ENCODE measurements around the gene C9orf50.

The C9orf50 gene

DNA sequence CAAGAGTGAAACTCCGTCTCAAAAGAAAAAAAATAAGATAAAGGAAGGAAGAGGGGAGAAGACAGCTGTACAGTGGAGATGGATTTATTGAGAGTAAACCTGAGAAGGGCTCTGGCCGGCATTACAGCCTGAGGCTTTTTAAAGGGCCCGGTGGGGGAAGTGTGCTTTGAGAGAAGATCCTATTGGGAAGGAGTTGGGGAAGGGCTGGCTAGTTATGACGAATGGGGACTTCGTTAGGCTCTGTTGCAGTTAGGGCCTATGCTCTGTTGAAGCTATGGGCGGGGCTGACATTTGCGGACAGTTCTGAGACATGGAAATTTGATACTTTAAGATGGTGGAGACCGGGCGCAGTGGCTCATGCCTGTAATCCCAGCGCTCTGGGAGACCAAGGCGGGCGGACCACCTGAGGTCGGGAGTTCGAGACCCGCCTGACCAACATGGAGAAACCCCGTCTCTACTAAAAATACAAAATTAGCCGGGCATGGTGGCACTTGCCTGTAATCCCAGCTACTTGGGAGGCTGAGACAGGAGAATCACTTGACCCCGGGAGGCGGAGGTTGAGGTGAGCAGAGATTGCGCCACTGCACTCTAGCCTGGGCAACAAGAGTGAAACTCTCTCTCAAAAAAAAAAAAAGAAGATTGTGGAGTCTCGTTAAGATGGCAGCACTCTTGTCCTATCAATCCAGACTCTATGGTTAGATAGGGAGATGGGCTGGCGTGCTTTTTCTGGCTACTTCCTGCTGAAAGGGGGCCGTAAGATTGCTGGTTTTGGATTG, 33.2 kb downstream of the C9orf50 start:
- DNase-seq, result peak; percentile 52

DNA sequence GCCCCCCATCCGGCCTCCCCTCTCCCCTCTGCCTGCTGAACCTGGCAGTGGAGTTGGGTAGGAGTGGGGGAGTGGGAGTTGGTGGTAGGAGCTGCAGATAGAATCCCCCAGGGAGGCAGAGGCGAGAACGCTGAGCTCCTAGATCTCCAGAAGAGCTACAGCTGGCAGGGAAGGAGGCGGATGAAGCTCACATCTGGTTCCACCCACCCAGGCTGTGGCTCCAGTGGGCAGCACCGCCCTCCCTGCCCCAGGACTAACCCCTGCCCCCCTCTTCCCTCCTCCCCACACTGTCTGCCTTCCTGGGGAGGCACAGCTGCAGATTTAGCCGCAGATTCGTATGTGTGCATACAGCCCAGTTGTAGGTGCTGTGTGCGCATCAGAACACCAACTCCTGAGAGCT, 34.2 kb downstream of the C9orf50 start:
- DNase-seq, result peak; percentile 78

DNA sequence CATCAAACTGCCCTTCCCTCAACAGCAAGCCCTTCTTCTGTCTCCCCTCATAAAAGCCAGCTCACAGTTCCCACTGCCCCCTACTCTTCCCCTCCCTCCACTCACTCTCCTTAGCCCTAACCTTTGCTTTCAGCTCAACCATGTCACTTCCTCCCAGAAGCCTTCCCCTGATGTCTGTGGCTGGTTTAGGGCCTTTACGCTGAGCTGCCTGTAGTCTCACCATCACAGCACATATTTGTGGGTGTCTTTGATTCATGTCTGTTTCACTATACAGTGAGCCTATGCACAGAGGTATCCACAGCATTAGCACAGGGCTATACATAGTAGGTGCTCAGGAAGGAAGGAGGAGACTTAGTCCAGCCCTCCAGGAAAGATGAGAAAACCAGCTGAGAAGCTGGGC, 34.7 kb downstream of the C9orf50 start:
- no peak for DNase-seq

DNA sequence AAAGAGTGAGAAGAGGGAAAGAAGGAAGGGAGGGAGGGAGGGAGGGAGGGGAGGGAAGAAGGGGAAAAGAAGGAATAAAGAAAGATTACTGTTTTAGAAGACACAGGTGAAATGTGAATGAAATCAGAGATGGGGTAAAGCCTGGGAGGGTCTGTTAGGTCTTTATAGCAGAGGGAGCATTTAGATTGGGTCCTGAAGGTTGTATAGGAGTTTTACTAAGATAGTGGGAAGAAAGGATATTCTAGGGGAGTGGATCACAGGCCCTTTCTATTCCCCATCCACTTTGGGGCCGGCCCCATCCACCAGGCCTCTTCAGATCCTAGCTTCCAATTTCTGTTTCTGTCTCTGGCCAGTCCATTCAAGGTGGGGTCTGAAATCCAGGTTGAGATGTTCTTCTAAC, 35.5 kb downstream of the C9orf50 start:
- no peak for DNase-seq

DNA sequence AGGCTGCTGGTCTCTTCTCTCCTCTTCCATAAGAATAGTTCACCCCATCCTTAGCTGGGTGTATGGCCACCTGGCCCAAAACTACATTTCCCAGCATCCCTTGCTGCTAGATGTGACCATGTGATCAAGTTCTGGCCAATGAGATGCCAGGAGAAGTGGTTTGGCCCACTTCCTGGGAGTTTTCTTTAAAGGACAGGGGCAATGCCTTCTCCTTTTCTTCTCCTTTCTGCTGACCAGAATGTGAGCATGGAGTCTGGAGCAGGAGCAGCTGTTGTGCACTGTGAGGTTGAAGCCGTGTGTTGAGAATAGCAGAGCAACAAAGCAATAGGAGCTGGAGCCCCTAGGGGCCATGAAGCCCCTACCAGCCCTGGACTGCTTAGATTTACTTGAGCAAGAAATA, 36.8 kb downstream of the C9orf50 start:
- peak; percentile 83 for DNase-seq

DNA sequence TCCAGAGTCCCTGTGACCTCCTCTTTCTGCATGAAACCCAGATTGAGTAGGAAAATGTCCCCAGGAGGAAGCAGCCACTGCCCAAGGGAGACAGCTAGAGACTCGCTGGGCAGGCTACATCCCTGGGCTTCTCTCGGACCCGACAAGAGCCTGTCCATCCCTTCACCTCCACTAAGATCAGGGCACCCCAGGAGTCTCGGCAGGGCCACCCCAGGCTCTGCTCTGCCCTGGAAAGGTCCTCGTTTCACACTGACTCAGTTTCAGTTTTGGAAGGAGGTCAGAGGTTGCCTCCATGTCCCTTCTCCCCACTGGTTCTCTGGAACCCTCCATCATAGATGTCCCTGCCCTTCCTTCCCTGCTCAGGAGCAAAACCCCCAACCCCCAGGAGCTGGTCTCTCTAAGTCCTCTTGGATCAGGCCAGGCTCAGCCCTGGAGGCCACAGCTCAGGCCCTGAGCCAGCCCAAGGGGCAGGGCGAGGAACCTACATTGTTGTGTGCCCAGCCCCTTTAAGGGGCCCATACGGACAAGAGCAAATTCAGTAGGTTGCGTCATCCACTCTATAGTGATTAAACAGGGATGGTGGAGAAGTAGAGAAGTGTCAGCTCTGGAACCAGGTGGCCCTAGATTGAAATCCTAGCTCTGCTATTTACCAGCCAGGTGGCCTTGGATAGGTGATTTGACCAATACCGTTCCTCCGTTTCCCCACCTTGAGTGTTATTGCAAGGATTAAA, 37.4 kb downstream of the C9orf50 start:
- no peak for DNase-seq

DNA sequence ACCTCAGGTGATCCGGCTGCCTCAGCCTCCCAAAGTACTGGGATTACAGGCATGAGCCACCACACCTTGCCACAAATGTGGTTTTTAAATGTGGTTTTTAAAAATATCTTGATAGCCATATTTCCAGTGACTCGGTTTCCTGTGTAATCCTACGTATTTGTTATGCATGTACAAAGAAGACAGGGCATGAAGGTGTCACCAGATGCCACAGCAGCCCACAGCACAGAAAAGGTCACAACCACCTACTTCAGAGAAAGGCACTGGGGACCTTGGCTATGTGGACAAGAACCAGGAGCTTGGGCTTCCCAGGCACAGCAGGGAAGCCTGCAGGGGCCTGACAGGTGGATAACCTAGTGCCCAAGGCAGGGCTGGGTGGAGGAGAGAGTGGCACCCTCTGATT, 38.0 kb downstream of the C9orf50 start:
- DNase-seq, result no peak

DNA sequence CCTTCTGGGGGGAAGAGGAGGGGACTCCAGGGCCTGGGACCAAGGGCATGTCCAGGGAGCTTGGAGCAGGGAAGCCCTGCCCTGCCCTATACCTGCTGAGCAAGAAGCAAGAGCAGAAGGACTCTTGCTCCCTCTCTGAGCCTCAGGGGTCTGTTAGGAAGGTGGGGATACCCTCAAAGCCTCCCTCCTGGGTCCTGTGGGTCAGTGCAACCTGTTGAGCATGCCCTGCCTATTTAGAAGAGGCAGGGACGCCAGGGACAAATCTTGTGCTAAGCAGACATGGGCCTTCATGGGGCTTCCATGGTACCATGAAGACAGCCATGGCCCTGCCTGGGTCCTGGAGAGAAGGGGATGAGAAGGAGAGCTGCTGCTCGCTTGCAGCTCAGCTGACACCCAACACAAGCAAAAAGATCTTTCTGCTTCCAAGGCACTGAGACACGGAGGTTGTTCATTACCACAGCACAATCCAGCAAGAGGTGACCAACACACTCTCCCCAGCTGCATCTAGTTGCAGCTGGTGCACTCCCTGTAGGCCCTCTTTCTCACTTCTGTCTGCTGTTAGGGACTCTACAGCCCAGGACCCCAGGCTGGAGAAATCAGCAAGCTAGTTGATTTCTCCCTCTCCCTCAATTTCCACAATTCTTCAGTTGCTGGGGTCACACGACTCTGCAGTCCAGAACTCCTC, 39.3 kb downstream of the C9orf50 start:
- no peak for DNase-seq

DNA sequence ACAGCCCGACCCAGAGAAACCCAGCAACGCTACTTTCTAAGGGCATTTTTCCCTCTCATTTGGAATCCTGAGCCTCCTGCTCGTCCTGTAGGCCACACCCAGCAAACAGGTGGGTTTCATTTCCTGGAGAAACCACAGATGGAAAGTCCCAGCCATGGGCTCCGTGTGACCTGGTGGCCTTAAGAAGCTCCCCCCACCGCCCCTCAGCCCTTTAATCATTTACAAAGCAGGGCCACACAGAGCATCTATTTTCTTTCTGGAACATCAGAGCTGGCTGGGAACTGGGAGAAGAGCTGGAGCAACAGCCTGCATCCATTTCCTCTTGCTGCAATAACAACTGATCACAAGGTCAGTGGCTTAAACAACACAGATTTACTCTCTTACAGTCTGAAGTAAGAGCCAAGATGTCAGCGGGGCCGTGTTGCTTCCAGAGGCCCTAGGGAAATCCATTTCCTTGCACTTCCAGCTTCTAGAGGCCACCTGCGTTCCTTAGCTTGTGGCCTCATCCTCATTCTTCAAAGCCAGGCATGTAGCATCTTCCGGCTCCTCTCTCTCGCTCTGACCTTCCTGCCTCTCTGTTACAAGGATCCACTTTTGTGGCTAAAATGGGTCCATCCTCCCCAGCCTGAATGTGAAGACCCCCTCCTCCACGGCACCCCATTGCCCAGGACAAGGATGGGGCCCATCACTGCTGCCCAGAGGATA, 40.5 kb downstream of the C9orf50 start:
- DNase-seq, result no peak

DNA sequence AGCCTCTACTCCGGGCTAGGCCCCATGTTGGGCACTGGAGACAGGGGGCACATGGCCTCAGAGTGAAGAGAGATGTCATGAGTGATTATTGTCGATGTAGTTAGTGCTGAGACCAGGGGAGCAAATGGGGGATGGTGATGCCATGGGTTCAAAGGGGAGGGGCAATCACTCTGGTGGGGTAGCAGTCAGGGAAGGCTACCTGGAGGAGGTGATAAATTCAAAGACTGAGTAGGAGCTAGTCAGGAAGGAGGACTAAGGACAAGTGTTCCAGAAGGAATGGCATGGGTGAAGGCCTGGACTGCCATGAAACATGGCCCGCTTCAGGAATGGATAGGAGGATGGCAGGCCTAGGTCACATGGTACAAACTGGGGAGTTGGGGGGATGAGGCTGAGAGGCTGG, 41.6 kb downstream of the C9orf50 start:
- DNase-seq, result no peak

DNA sequence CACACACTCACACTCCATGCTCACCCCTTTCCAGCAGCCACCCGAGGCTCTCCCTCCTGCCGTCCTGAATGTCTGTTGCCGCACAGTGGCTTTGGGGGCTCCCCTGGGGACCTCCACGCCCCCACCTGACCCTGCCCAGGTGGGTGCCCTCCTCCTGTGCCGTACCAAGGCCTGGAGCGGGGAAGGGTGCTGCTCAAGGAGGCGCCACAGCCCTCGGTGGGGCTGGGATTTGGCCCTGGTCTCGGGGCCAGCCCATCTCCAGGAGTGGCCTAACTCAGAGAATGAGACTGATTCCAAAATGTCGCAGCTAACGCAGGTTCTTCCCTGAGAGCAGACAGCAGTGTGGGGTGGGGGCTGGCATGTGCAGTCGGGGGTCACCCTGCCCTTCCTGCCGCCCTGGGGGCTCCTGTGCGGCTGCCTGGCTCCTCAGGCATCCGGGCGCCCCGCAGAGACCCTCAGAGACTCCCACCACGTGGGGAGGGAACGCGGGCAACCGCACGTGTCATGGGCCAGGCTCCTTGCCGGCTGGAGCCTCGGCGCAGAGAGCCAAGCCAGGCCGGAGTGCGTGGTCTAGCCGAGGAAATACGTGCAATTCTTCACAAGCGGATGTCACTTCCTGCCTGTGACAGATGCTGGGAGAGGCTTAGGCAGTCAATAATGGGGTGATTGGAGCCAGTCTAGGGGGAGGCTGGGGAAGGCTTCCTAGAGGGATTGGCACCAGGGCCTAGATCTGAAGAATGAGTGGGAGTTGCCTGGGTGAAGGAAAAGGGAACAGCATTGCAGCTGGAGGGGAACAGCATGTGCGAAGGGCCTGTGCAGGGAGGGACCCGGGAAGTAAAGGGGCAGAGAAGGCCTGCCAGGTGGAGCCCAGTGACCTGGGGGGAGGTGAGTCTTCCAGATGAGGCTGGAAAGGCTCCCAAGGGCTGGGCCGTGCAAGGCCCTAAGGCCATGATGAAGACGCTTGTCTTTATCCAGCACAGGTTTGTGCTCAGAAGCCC, 44.1 kb downstream of the C9orf50 start:
- no peak for DNase-seq

DNA sequence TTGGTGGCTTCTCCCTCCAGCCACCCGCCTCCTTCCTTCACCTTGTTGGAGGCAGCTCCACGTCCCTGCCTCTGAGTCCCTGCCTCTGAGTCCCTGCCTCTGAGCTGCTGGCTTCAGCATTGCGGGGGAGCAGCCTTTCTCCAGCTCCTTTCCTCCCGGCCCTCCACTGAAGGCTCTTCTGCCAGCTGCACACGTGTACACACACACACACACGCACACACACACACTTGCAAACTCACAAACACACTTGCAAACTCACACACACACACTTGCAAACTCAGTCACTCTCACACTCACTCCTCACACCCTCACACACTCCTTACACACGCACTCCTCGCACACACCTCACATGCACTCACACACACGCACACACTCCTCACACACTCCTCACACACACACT, 45.1 kb downstream of the C9orf50 start:
- DNase-seq, result no peak

DNA sequence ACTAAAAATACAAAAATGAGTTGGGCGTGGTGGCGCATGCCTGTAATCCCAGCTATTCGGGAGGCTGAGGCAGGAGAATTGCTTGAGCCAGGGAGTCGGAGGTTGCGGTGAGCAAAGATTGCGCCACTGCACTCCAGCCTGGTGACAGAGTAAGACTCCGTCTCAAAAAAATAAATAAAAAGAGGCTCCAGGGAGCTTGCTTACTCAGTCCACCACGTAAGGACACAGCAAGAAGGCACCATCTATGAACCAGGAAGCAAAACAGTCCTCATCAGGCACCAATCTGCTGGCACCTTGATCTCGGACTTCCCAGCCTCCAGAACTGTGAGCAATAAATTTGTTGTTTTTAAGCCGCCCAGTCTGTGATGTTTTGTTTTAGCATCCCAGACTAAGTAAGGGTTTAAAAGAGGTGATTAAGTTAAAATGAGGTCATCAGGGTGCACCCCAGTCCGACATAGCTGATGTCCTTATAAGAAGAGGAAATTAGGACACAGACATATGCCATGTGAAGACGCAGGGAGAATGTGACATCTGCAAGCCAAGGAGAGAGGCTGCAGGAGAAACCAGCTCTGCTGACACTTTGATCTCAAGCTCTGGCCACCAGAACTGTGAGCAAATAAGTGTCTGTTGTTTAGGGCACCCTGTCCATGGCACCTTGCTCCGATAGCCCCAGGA, 45.9 kb downstream of the C9orf50 start:
- DNase-seq, result no peak

DNA sequence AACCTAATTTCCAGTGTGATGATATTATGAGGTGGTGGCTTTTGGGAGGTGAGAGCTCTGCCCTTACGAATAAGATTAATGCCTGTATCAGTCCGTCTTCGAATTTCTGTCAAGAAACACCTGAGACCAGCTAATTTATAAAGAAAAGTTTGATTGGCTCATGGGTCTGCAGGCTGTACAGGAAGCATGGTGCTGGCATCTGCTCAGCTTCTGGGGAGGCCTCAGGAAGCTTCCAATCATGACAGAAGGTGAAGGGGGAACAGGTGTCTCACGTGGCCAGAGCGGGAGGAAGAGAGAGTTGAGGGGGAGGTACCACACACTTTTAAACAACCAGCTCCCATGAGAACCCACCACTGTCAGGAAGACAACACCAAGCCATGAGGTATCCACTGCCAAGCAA, 46.9 kb downstream of the C9orf50 start:
- no peak for DNase-seq

DNA sequence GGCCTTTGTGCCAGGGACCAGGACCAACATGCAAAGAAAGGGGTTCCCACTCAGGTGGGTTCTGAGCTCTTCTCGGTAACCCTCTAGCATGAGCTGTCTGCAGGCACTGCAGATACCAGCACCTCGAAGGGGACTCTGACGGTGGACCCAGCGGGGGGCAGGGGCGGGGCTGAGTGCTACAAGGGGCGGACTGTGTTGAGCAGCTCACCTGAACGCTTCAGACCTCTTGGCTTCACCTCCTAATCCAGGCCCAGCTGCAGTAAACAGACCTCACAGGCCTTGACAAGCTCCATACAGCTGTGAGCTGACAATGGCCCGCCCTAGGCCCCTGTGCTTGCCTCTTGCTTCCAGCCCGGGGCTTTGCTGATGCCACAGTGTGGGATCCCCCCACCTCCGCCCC, 48.4 kb downstream of the C9orf50 start:
- DNase-seq, result no peak

DNA sequence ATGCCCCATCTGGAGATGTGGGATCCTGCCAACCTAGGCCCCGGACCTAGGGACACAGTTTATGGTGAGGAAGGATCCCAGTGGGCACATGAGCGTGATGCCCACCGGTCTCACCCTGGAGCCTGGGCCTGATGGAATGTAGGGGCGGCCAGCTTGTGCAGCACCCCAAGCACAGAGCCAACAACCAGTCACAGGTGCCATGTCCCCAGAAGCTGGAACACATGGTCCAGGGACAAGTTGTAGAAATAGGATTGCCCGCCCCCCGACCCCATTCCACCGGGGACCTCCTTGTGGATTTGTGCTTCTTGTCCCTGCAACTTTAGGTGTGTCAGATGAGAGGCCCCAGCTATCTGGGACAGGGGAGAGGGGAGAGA, 48.9 kb downstream of the C9orf50 start:
- no peak for DNase-seq

DNA sequence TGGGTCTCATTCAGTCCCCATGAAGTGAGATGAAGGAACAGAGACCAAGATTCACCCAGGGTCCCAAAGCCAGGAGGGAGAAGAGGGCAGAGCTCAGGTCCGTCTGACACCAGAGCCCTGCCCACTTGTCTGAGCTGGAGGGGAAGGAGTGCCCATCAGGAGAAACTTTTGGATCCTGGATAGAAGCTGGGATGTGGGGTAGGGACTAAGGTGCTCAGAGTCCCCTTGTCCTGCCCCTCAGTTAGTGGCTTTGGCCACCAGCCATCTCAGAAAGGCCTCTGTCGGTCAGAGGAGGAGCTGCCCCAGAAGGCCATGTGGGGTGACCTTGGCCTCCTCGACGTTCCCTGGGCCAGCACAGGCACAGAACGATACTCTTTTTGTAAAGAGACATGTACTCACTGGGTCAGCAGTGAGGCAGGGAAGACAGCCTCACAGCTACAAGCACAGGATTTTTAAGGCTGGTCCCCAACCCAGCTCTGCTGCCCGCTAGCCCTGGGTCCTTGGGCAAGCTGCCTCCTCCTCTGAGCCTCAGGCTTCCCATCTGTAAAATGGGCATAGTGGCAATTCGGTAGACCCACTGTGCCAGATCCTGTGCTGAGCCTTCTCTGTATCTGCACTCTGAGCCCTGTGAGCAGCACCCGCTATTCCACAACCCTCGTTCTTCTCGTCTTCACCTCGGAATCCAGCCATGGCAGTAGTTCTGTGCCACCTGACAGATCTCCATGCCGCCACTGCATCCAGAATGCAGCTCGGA, 49.4 kb downstream of the C9orf50 start:
- no peak for DNase-seq

DNA sequence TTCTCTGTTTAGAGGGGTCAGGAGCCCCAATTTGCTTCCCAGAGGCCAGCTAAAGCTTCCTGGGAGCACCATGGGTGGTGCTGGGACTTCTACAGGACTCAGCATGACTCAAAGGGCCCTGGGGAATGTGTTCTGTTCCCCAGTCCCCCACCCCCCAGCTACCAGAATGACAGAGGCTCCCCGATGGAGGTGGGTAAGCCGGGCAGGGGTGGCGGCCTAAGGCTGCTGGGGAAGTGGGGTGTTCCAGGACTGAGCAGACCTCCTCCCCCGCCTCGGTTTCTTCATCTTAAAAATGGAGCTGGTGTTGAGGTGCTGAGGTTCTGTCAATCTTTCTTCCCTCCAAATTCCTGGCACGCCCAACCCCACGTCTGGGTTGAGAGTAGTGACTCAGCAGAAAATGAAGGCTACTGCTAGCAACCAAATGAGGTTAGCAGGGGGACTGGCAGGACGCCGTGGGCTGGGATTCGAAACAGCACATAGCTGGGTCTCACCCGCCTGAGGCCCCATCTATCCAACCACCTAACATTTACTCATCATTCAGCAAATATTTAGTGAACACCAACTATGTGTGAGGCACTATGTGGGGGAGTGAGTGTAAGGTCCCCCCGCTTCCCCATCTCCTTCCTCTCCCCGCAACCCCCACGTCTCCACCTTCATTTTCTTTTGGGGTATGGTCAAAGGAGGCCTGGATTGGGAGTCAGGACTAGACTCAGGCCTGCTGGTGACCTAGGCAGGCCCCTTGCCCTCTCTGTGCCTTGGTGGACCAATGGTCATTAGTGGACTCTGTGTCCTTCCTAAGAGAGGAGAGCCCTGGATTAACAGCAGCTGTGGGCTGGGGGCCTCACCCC, 50.2 kb downstream of the C9orf50 start:
- peak; percentile 86 for DNase-seq

Measured in femur (tissue), 1 donor.